Stimulated activated CD8-positive, alpha-beta memory T cell treated with anti-CD3 and anti-CD28 coated beads, Interleukin-7, amount 100 ng/mL, for 1 hour (primary cell): ENCODE results near the gene RAB20.
"Not testable (repeated sequence)": the region's sequence is repeated elsewhere in the genome, so short reads cannot be mapped to it uniquely, and the experiment has no call there.

Source experiments
- DNase-seq, 2 donors: peaks; one replicate each; pipeline ENCODE4 v3.0.0-alpha.2; 2020; ENCODE audit warnings: low read depth in 2 of 2

RAB20 gene

GRCh38 chr13:110509971-110510786 is 51.3 kb downstream of the RAB20 start:
- no peak for DNase-seq

- DNase-seq = no peak
Observed at GRCh38 chr13:110509478-110509926, 52.0 kb downstream of the RAB20 start.

GRCh38 chr13:110507678-110508381 is 53.7 kb downstream of the RAB20 start:
- DNase-seq = no peak

DNA sequence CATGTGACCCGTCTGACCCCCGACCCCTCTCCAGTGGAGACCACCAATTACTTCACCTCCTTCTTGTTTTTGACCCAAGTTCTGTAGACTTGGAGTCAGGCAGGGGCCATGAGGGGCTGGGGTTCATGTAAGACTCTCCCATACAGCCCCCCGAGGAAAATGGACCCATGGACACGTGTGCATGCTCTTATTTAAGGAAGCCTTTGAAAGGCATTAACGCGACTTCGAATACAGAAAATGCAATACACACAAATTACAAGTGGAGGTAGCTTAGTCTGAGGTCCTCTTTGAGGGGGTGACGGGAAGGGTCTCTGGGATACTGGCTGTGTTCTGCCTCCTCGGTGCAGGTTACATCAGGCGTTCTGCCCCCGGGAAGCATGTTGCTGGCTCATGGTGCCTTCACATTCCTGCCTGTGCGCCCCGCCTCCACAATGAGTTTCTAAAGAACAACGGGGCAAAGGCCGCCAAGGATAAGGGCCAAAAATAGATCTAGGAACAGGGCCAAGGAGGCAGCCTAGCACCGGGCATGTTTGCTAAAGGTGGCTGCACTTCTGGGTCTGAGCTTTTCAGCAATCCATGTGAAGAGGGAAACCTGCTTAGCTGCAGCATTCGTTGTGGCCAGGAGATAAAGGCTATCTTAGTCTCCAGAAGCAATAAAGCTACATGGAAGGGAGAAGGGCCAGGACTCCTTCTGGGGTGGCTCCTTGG is 54.5 kb downstream of the RAB20 start:
- no peak for DNase-seq

GRCh38 chr13:110506396-110506795 is 55.1 kb downstream of the RAB20 start:
- no peak for DNase-seq

- no peak for DNase-seq
Observed at GRCh38 chr13:110505594-110505993, 55.9 kb downstream of the RAB20 start.

DNA sequence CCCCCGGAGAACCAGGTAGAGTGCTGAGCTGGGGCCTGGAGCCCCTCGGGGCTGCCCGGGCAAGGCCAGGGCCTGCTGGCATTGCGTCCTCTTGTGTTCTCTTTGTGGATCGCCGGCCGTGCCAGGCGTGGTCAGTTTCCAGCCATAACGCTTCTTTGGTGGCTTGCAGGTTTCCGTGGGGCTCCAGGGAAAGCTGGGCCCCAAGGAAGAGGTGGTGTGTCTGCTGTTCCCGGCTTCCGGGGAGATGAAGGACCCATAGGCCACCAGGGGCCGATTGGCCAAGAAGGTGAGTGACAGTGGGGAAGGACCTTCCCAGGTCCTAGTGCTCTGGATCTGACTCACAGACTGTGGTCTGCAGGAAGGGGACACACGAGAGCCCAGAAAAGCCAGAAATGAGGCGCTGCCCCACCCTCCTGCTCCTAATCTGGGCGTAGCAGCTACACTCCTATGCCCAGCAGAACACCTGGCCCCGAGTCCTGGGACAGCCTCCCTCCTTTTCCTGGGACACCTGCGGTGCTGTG is 57.5 kb downstream of the RAB20 start:
- no peak for DNase-seq

GRCh38 chr13:110503037-110503901 is 58.3 kb downstream of the RAB20 start:
- no peak for DNase-seq

DNA sequence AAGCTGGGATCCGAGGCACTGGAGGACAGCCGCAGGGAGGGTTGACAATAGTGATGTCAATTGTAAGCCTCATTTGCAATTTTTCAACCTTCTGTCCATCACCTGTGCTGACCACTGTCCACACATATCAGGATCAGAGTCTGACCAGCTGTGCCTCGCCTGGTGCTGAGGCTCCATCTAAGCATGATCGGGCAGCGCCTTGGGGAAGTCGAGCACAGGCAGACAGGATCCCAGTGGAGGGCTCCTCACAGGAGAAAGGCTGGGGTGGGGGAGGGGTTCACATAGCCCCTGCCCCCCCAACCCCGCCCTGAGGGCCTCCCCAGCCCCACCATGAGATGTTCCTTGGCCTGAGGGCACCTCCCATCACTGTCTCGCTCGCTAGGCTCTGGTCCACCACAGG is 60.3 kb downstream of the RAB20 start:
- DNase-seq = no peak

DNA sequence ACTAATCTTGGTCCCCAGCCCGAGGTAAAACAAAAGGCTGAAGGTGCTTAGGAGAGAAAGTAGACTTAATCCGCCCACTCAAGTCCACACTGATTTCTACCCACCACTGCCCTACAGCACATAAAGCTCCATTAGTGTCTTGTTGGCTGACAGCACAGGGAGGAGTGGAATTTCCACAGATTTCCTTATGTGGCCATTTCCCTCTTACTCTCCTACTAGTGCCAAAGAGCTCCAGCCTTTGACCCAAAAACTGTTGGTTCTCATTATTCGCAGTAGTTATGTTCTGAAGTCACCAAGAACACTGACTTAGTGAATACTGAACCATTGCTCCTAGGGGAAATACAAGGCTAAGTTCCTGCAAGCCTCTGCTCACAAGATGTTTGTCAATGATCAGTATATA is 61.2 kb downstream of the RAB20 start:
- no peak for DNase-seq

- DNase-seq = no peak
Observed at GRCh38 chr13:110499621-110500281, 61.8 kb downstream of the RAB20 start.

DNA sequence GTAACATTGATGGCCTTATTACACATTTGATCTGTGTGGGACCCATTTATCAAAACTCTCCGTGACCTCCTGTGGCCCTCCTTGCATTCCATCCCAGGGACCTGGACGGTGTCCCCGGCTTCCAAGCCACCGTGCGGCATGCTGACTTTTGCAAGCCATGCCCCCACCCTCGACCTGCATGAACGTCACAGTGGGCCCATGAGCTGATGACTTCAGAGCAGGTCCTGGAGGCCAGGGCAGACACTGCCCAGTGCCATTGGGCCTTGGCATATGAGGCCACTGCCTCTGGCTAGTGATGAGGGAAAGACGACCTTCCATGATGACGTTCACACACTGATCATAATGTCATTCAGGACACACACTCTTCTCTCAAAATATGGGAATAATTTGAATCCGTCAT is 62.8 kb downstream of the RAB20 start:
- DNase-seq = no peak

DNA sequence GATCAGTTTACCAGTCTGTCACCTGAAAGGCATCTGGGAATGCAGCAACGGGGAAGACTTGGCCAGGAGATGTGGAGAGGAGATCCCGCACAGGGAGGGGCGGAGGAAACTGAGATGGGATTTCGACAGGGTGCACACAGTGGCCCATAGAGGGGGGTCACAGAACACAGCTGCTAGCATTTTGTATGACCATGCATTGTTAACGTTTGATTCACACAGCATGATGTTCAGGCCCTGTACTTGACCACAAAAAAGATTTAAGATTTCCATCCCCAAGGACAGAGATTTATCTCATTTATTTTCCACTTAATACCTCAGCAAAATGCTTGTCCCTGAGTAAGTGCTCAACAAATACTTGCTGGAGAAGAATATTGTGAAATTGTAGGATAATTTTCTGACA is 63.2 kb downstream of the RAB20 start:
- no peak for DNase-seq

GRCh38 chr13:110497896-110498295 is 63.6 kb downstream of the RAB20 start:
- DNase-seq = not testable (repeated sequence)

DNA sequence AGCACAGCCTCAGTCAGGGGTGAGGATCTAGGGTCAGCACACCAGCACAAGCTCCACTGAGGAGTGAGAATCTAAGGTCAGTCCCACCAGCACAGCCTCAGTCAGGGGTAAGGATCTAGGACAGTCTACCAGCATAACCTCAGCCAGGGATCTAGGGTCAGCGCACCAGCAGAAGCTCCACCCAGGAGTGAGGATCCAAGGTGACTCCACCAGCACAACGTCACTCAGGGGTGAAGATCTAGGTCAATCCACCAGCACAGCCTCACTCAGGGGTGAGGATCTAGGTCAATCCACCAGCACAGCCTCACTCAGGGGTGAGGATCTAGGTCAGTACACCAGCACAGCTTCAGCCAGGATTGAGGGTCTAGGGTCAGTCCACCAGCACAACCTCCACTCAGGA is 64.5 kb downstream of the RAB20 start:
- DNase-seq = no peak

DNA sequence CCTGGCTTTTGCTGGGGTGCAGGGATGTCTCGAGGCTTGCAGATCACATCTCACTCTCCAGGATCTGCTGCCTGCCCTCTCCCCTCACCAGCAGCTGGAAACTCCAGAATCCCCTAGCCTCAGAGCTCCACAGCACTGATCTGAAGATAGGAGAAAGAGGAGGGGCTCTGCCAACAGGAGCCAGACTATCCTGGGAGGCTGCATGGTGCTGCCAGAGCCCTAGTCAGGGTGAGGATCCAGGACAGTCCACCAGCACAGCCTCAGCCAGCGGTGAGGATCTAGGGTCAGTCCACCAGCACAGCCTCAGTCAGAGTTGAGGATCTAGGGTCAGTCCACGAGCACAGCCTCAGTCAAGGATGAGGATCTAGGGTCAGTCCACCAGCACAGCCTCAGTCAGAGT is 65.2 kb downstream of the RAB20 start:
- no peak for DNase-seq

DNA sequence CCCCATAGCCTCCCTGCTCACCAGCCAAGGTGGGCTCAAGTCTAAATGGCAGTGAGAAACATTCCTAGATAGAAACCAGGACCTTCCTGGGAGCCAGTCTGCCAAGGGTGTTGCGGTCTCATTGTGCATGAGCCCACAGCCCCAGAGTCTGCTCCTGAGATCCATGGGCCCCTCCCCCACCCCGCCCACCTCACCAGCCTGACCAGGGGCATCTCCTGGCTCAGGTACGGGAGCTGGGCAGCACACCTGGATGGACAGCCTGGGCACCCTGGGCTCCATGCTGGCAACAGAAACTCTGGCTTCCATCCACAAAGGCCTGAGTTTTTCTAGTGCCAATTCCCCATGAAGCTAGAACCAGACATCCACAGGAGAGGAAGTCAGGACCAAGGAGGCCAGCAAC is 65.6 kb downstream of the RAB20 start:
- DNase-seq = no peak

DNA sequence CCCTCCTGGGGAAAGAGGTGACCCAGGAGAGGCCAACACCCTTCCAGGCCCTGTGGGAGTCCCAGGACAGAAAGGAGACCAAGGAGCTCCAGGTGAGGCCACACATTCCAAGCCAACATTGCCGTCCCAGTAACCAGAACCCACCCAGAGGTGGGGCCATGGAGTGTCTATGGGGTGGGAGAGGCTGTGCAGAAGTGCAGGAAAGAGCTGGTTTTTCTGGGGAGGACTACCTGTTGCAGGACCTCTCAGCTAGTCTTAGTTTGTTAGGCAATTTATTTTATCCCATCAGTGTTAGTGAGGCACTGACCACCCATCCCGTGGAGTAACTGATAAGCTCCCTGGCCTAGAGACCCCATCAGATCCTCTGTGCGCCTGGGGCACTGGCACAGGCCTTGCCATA is 66.1 kb downstream of the RAB20 start:
- DNase-seq = no peak

GRCh38 chr13:110493613-110494012 is 67.9 kb downstream of the RAB20 start:
- DNase-seq = no peak

DNA sequence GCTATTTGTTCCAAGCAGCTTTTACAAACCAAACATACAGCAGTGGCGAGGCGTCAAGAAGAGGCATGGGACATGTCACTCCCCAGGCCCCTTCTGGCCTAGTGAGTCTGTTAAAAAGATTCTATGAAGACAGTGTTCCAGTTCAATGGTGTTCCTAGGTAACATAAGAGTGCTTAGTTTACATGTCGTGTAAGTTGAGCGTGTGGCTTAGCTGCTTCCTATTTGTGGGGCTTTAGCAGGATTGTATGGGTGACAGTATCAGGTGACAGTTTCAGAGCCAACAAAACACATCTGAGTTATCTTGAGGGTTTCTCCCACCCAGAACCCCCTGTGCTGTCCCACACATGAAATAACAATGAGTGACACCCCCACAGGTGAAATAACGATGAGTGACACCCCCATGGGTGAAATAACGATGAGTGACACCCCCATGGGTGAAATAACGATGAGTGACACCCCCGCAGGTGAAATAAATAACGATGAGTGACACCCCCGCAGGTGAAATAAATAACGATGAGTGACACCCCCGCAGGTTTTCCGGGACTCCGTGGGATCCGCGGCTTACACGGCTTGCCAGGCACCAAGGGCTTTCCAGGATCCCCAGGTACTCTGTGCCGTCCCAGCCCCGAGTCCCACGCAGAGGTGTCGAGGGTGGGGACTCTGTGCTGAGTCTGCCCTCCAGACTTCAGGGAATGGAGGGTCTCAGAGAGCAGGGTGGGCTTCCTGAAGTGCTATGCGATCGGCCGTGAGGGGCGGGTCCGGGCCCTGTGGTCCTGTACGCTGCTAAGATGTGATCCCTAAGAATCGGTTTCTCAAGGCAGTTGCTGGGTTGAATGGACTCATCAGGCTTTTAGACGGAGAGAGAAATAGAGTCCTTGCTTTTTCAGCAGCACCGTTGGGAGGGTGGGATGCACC is 68.6 kb downstream of the RAB20 start:
- no peak for DNase-seq
